Activated CD8-positive, alpha-beta memory T cell treated with anti-CD3 and anti-CD28 coated beads, Interleukin-2, amount 10 ng/mL, durations not matched to agents 7 days and 5 days (primary cell): ENCODE measurements around the gene CHI3L1. TPM values are rescaled to one million over a fixed set of nuclear protein-coding genes. Genes with fewer than 3 reads are reported as not detected.

Experiments used
- ATAC-seq: fragments of 150-1000 bp; cut with Tn5 transposase; one replicate; pipeline ENCODE4 v1.10.0; 2021; ENCODE audit warnings: moderate library complexity
- CTCF ChIA-PET: fragments of 350-600 bp; sonication (Branson Sonifier 250); formaldehyde crosslinking; loops from one replicate; lab custom pipeline; 2021; ENCODE audit warnings: antibody characterized with exemption; lab: Charles Lee
- DNase-seq: peaks from one replicate; pipeline ENCODE4 v3.0.0-alpha.2; 2020
- H3K27ac Mint-ChIP-seq: one replicate; pipeline ENCODE4 v1.8.0; 2021; ENCODE audit warnings: mild to moderate bottlenecking, mixed read lengths
- H3K27me3 Mint-ChIP-seq: one replicate; pipeline ENCODE4 v1.8.0; 2021; ENCODE audit warnings: mixed read lengths
- H3K36me3 Mint-ChIP-seq: one replicate; pipeline ENCODE4 v1.8.0; 2021; ENCODE audit warnings: mild to moderate bottlenecking, mixed read lengths
- H3K4me1 Mint-ChIP-seq: one replicate; pipeline ENCODE4 v1.8.0; 2021; ENCODE audit warnings: mixed read lengths
- H3K4me3 Mint-ChIP-seq: one replicate; pipeline ENCODE4 v1.8.0; 2021; ENCODE audit warnings: mild to moderate bottlenecking, moderate library complexity, mixed read lengths
- H3K9me3 Mint-ChIP-seq: one replicate; pipeline ENCODE4 v1.8.0; 2022; ENCODE audit warnings: low read depth, mixed read lengths
- total RNA-seq, 2 experiments: library from RNA; stranded (reverse); gene quantifications; one replicate each; pipeline ENCODE4 v1.2.3, GENCODE V29; 2021

CHI3L1 gene
- total RNA-seq, 2 experiments from 2014 or later = not detected

DNA sequence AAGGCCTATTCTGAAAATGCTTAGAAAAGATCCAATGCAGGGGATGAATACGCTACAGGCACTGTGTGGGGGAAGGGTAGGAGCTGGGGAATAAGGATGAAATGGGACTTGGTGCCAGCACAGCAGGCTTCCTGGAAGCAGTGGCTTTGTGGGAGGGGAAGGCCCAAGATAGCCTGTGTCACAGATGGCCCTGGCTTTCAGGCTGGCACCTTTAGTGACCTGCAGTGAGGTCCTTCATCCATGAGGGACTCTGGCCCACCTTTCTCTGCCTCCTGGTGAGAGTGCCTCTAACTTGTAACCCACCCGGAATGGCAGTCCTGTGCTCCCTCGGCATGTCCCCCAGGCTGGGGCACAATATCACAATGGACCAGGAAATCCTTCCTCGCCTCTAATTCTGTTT is 919 bp downstream of the CHI3L1 start:
- DNase-seq (no peak), ATAC-seq (no peak)
- Mint-ChIP-seq H3K27ac (no peak overlapping the region), H3K27me3 (peaks cover 27% of the 10 kb centered on the region), H3K4me3 (no peak overlapping the region), H3K4me1 (no peaks in the 10 kb centered on the region), H3K36me3 (no peaks in the 10 kb centered on the region), H3K9me3 (no peaks in the 10 kb centered on the region)
- CTCF ChIA-PET = interaction anchor here (1.4 kb wide), 1 partner anchor 31 kb away, joined by 4 read pairs; no protein-coding TSS in a partner anchor

- Mint-ChIP-seq H3K36me3 (no peaks in the 10 kb centered on the region), H3K27ac (no peak overlapping the region), H3K4me3 (no peak overlapping the region), H3K9me3 (no peaks in the 10 kb centered on the region), H3K27me3 (peaks cover 25% of the 10 kb centered on the region), H3K4me1 (no peaks in the 10 kb centered on the region)
- CTCF ChIA-PET = interaction anchor here (1.4 kb wide), 1 partner anchor 31 kb away, joined by 4 read pairs; no protein-coding TSS in a partner anchor
- DNase-seq (no peak), ATAC-seq (no peak)
These were observed 1.4 kb downstream of the CHI3L1 start for GRCh38 chr1:203185061-203185461.

DNA sequence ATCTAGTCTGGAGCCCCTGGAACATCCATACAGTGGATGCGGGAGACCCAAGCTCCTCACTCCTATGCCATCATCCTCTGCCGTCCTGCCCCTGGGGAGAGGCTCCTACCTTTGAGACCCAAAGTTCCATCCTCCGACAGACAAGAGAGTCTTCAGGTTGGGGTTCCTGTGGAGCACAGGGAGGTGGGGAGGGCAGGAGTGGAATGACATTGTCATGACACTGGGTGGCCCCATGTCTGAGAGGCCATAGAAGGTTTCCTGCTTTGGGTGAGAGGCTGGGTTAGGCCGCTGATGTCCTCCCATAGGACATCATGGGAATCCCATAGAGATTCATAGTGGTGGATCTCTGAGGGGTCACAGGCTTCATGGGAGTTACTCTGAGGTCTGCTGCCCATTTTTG is 2.0 kb downstream of the CHI3L1 start:
- no peak for ATAC-seq
- Mint-ChIP-seq H3K4me1 (no peaks in the 10 kb centered on the region), H3K9me3 (no peaks in the 10 kb centered on the region), H3K27ac (no peak overlapping the region), H3K36me3 (no peaks in the 10 kb centered on the region), H3K4me3 (no peak overlapping the region), H3K27me3 (peaks cover 21% of the 10 kb centered on the region)
- no peak for DNase-seq
- CTCF ChIA-PET = interaction anchor here (1.4 kb wide), 1 partner anchor 32 kb away, joined by 4 read pairs; no protein-coding TSS in a partner anchor

- H3K4me3 Mint-ChIP-seq = no peak overlapping the region
- no peaks in the 10 kb centered on the region for H3K9me3 Mint-ChIP-seq
- no peaks in the 10 kb centered on the region for H3K4me1 Mint-ChIP-seq
- CTCF ChIA-PET = no interaction called here
- no peak overlapping the region for H3K27ac Mint-ChIP-seq
- peaks cover 15% of the 10 kb centered on the region for H3K27me3 Mint-ChIP-seq
- DNase-seq = no peak
- no peaks in the 10 kb centered on the region for H3K36me3 Mint-ChIP-seq
- ATAC-seq = no peak
These were observed 2.7 kb downstream of the CHI3L1 start for GRCh38 chr1:203183828-203184227.

DNA sequence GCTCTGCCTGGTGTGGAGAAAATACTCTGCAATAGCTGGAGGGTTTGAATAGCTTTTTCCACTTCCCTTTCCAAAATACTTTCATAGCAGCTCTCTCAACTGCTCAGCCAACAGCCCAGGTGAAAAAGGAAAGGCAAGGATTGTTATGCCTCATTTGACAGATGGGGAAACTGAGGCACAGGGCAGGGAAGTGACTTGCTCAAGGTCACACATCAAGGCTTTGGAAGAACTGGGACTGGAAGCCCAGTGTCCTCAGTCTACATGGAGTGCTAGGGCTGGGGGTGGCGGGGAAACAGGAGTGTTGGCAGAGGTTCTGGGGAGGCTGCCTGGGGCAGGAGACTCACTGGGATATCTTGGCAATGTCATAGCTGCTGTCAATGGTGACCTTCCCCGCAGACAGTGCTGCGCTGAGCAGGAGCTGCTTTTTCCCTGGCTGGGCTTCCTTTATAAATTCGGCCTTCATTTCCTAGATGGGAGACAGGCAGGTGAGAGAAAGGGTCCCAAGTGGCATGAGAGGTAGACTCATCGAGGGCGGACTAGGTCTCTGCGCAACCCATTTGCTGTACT is 4.0 kb downstream of the CHI3L1 start:
- no peaks in the 10 kb centered on the region for H3K4me1 Mint-ChIP-seq
- no peak overlapping the region for H3K27ac Mint-ChIP-seq
- ATAC-seq (no peak), DNase-seq (no peak)
- no peaks in the 10 kb centered on the region for H3K36me3 Mint-ChIP-seq
- CTCF ChIA-PET = interaction anchor here (0.8 kb wide), 1 partner anchor 33 kb away, joined by 3 read pairs; no protein-coding TSS in a partner anchor
- no peaks in the 10 kb centered on the region for H3K9me3 Mint-ChIP-seq
- peaks cover 16% of the 10 kb centered on the region for H3K27me3 Mint-ChIP-seq
- no peak overlapping the region for H3K4me3 Mint-ChIP-seq

DNA sequence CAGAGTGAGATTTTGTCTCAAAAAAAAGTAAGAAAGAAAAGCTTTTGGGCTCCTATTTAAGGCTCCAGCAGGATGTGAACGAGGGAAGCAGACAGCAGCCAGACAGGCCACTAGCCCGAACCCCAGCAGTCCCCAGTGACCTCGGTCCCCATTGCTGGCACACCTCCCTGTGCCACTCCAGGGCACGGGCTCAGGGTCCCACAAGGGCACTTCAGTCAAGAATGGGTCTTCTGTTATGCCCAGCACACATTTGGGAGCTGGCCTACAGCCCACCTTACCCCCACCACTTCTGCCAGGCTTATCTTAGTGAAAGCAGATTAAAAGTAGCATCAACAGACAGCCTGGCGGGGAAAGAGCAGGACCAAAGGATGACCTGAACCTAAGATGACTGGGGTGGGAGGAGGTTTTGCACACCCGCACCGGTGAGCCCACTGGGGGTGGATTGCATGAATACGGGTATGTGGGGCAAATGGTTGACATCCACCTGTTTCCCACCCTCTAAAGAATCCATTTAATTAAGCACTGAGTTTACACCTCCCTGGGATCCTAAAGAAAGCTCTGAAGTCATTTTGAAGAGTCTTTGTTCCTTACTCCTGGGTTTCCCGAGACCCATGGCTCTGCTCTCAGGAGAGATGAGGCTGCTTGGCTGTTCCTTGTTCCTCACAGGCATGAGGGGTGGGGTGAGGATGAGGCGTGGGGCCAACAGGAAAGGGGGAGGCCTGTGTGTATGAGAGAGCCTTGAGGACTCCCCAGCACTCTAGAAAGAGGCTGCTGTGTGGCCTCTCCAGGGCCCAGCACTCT is 4.7 kb downstream of the CHI3L1 start:
- H3K27ac Mint-ChIP-seq = no peak overlapping the region
- CTCF ChIA-PET = interaction anchor here (0.5 to 1.0 kb wide), 3 partner anchors 9 to 941 kb away, joined by 3 to 4 read pairs (median 3); no protein-coding TSS in a partner anchor
- no peak overlapping the region for H3K4me3 Mint-ChIP-seq

GRCh38 chr1:203180611-203181330 is 5.7 kb downstream of the CHI3L1 start:
- Mint-ChIP-seq H3K4me1 (no peaks in the 10 kb centered on the region), H3K4me3 (no peak overlapping the region), H3K36me3 (no peaks in the 10 kb centered on the region), H3K9me3 (no peaks in the 10 kb centered on the region), H3K27me3 (peaks cover 16% of the 10 kb centered on the region), H3K27ac (no peak overlapping the region)
- no peak for DNase-seq
- CTCF ChIA-PET = interaction anchor here (0.5 kb wide), 1 partner anchor 940 kb away, joined by 3 read pairs; no protein-coding TSS in a partner anchor
- no peak for ATAC-seq

More for the DNA sequence above, 4.7 kb downstream of the CHI3L1 start:
- Mint-ChIP-seq H3K4me1 (no peaks in the 10 kb centered on the region), H3K27me3 (peaks cover 13% of the 10 kb centered on the region), H3K36me3 (no peaks in the 10 kb centered on the region), H3K9me3 (no peaks in the 10 kb centered on the region)
- ATAC-seq (no peak), DNase-seq (no peak)

DNA sequence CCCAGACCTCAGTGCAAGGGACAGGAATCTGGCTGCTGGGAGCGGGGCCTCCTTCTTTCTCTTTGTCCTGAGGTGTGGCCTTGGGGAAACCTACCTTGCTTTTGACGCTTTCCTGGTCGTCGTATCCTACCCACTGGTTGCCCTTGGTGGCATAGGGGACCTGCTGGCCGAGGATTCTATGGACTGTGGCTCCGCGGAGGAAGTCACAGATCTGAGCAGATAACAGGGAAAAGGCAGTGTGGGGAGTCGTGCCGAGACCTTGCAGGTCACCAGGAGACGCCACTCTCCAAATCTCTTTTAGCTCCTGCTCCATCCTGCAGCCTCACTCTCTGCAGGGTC is 6.9 kb downstream of the CHI3L1 start:
- ATAC-seq (no peak), DNase-seq (no peak)
- CTCF ChIA-PET = interaction anchor here (1.4 kb wide), 1 partner anchor 37 kb away, joined by 5 read pairs; no protein-coding TSS in a partner anchor
- Mint-ChIP-seq H3K27me3 (peaks cover 13% of the 10 kb centered on the region), H3K4me3 (no peak overlapping the region), H3K36me3 (no peaks in the 10 kb centered on the region), H3K4me1 (no peaks in the 10 kb centered on the region), H3K27ac (no peak overlapping the region), H3K9me3 (no peaks in the 10 kb centered on the region)

GRCh38 chr1:203178821-203179666 is 7.5 kb downstream of the CHI3L1 start:
- CTCF ChIA-PET = interaction anchor here (1.0 to 1.4 kb wide), 3 partner anchors 38 to 139 kb away, joined by 3 to 5 read pairs (median 3); no protein-coding TSS in a partner anchor
- no peaks in the 10 kb centered on the region for H3K9me3 Mint-ChIP-seq
- peaks cover 13% of the 10 kb centered on the region for H3K27me3 Mint-ChIP-seq
- DNase-seq = no peak
- no peaks in the 10 kb centered on the region for H3K4me1 Mint-ChIP-seq
- no peak overlapping the region for H3K27ac Mint-ChIP-seq
- H3K4me3 Mint-ChIP-seq = no peak overlapping the region
- ATAC-seq = no peak
- H3K36me3 Mint-ChIP-seq = no peaks in the 10 kb centered on the region

GRCh38 chr1:203178083-203178482 is 8.4 kb downstream of the CHI3L1 start:
- Mint-ChIP-seq H3K27ac (no peak overlapping the region), H3K4me1 (no peaks in the 10 kb centered on the region), H3K27me3 (peaks cover 13% of the 10 kb centered on the region), H3K36me3 (no peaks in the 10 kb centered on the region), H3K9me3 (no peaks in the 10 kb centered on the region), H3K4me3 (no peak overlapping the region)
- CTCF ChIA-PET = interaction anchor here (1.0 to 1.2 kb wide), 2 partner anchors 60 to 138 kb away, joined by 3 read pairs; no protein-coding TSS in a partner anchor
- no peak for ATAC-seq
- no peak for DNase-seq

GRCh38 chr1:203177470-203178039 is 8.9 kb downstream of the CHI3L1 start:
- Mint-ChIP-seq H3K4me3 (no peak overlapping the region), H3K27ac (no peak overlapping the region)
- CTCF ChIA-PET = interaction anchor here (1.2 kb wide), 1 partner anchor 138 kb away, joined by 3 read pairs; no protein-coding TSS in a partner anchor

DNA sequence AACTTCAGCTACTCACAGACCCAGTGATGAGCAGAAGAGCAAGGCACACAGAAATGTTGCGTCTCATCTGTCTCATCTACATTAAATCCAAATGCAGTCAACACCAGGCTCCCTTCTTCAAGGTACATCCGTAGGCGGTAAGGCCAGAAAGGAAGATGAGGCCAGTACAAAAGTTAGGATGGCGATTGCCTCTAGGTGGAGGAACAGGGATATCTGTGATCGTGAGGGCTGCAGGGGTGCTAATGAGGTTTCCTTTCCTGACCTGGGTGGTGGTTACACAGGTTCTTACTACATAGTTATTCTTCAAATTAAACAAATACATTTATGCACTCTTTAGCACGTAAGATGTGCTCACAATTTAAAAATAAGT is 9.5 kb downstream of the CHI3L1 start:
- ATAC-seq (no peak), DNase-seq (no peak)
- peaks cover 13% of the 10 kb centered on the region for H3K27me3 Mint-ChIP-seq
- no peak overlapping the region for H3K4me3 Mint-ChIP-seq
- no peaks in the 10 kb centered on the region for H3K9me3 Mint-ChIP-seq
- H3K27ac Mint-ChIP-seq = no peak overlapping the region
- H3K4me1 Mint-ChIP-seq = no peaks in the 10 kb centered on the region
- H3K36me3 Mint-ChIP-seq = no peaks in the 10 kb centered on the region
- CTCF ChIA-PET = no interaction called here

More at GRCh38 chr1:203177470-203178039, 8.9 kb downstream of the CHI3L1 start:
- DNase-seq = no peak
- Mint-ChIP-seq H3K4me1 (no peaks in the 10 kb centered on the region), H3K36me3 (no peaks in the 10 kb centered on the region), H3K9me3 (no peaks in the 10 kb centered on the region), H3K27me3 (peaks cover 13% of the 10 kb centered on the region)
- no peak for ATAC-seq
